Liver (tissue), 9 donors: ENCODE data around the gene CACNB1. TPM values are rescaled to one million over a fixed set of nuclear protein-coding genes. Genes with fewer than 3 reads are reported as not detected.

ENCODE experiments used
- DNase-seq: peaks from one replicate; pipeline ENCODE4 v3.0.0-alpha.2; 2017; ENCODE audit warnings: low spot score
- H3K27ac ChIP-seq, 2 donors: one replicate each; pipeline ENCODE4 v1.7.0; 2013; ENCODE audit warnings: inconsistent platforms in 2 of 2, low read length in 2 of 2, control low read depth in 1 of 2, low read depth in 1 of 2, mild to moderate bottlenecking in 1 of 2
- H3K27me3 ChIP-seq, 4 donors: one replicate each; pipeline versions ENCODE4 v1.6.1 to v1.7.0; 2013; ENCODE audit warnings: low read length in 3 of 4, inconsistent platforms in 1 of 4, mild to moderate bottlenecking in 1 of 4, moderate library complexity in 1 of 4; ENCODE audit not compliant: control insufficient read depth in 4 of 4, insufficient read depth in 4 of 4
- H3K36me3 ChIP-seq, 4 donors: one replicate each; pipeline versions ENCODE4 v1.6.1 to v1.7.0; 2013; ENCODE audit warnings: low read length in 3 of 4, mild to moderate bottlenecking in 3 of 4, low read depth in 1 of 4, moderate library complexity in 1 of 4; ENCODE audit not compliant: control insufficient read depth in 4 of 4, insufficient read depth in 3 of 4
- H3K4me1 ChIP-seq, 4 donors: one replicate each; pipeline versions ENCODE4 v1.6.1 to v1.7.0; 2013; ENCODE audit warnings: low read length in 3 of 4, mild to moderate bottlenecking in 3 of 4, moderate library complexity in 1 of 4; ENCODE audit not compliant: control insufficient read depth in 4 of 4, insufficient read depth in 4 of 4
- H3K4me3 ChIP-seq, 3 donors: one replicate each; pipeline versions ENCODE4 v1.6.1 to v1.7.0; 2013; ENCODE audit warnings: low read length in 3 of 3, control low read depth in 1 of 3, low read depth in 1 of 3, mild to moderate bottlenecking in 1 of 3
- H3K9ac ChIP-seq, 2 donors: one replicate each; pipeline ENCODE4 v1.7.0; 2013; ENCODE audit warnings: low read length in 2 of 2, mild to moderate bottlenecking in 2 of 2, moderate library complexity in 2 of 2, control low read depth in 1 of 2, low read depth in 1 of 2
- H3K9me3 ChIP-seq, 4 donors: one replicate each; pipeline versions ENCODE4 v1.6.1 to v1.7.0; 2013; ENCODE audit warnings: low read length in 3 of 4; ENCODE audit not compliant: control insufficient read depth in 4 of 4
- EGR1 ChIP-seq, 2 donors: IDR thresholded peaks; 2 replicates each; pipeline ENCODE4 v1.6.1; 2016 to 2018; ENCODE audit warnings: antibody characterized with exemption in 2 of 2, low read depth in 2 of 2
- FOXA1 ChIP-seq: IDR thresholded peaks from 2 replicates; pipeline ENCODE4 v1.6.1; 2016; ENCODE audit warnings: antibody characterized with exemption
- FOXA2 ChIP-seq: IDR thresholded peaks from 2 replicates; pipeline ENCODE4 v1.6.1; 2016; ENCODE audit warnings: antibody characterized with exemption
- GABPA ChIP-seq, 2 donors: IDR thresholded peaks in 1 of 2; conservative IDR thresholded peaks in 1 of 2; 2 replicates each; pipeline ENCODE4 v1.6.1; 2016; ENCODE audit warnings: antibody characterized with exemption in 2 of 2, mild to moderate bottlenecking in 1 of 2, moderate library complexity in 1 of 2
- HNF4A ChIP-seq, 2 donors: conservative IDR thresholded peaks; 2 replicates each; pipeline ENCODE4 v1.6.1; 2016; ENCODE audit warnings: antibody characterized with exemption in 2 of 2, mild to moderate bottlenecking in 2 of 2
- HNF4G ChIP-seq: IDR thresholded peaks from 2 replicates; pipeline ENCODE4 v1.6.1; 2016; ENCODE audit warnings: antibody characterized with exemption
- JUND ChIP-seq, 2 donors: IDR thresholded peaks; 2 replicates each; pipeline ENCODE4 v1.6.1; 2016; ENCODE audit warnings: antibody characterized with exemption in 2 of 2
- NR2F2 ChIP-seq: IDR thresholded peaks from 2 replicates; pipeline ENCODE4 v1.6.1; 2016; ENCODE audit warnings: antibody characterized with exemption
- RAD21 ChIP-seq, 2 donors: IDR thresholded peaks; 2 replicates each; pipeline ENCODE4 v1.6.1; 2016; ENCODE audit warnings: antibody characterized with exemption in 2 of 2, mild to moderate bottlenecking in 2 of 2
- RXRA ChIP-seq, 2 donors: IDR thresholded peaks; 2 replicates each; pipeline ENCODE4 v1.6.1; 2017 to 2018; ENCODE audit warnings: antibody characterized with exemption in 2 of 2, mild to moderate bottlenecking in 1 of 2
- WGBS: extraction: QIAGEN DNeasy Blood & Tissue Kit; methylation state at CpG from one replicate; pipeline ENCODE4 v1.1.7; 2013; 5-methylcytosine and 5-hydroxymethylcytosine counted together
- polyA plus RNA-seq, 2 donors: library from polyadenylated mRNA; stranded (reverse) in 1 of 2; unstranded in 1 of 2; fragments of 200-250 nt in 1 of 2; fragments of >200 nt in 1 of 2; fragmentation: Nextera tagmentation in 1 of 2; extraction: Ambion mirVana in 1 of 2; gene quantifications; one replicate each; pipeline versions ENCODE4 v1.2.1 to v1.2.3, GENCODE V29; 2013 to 2015
- total RNA-seq, 2 donors: library from RNA; depleted of rRNA; stranded (reverse); fragments of >200 nt; gene quantifications; one replicate each; pipeline ENCODE4 v1.2.3, GENCODE V29; 2014
- TF ChIP-seq, protein P1 (sequence below): IDR thresholded peaks from 2 replicates; pipeline ENCODE4 v1.6.1; 2016; ENCODE audit warnings: antibody characterized with exemption, mild to moderate bottlenecking
- TF ChIP-seq, protein P2 (sequence below): IDR thresholded peaks from 2 replicates; pipeline ENCODE4 v1.6.1; 2016; ENCODE audit warnings: antibody characterized with exemption
- donor health status: healthy.
- donor health status: healthy.
- donor health status: healthy.
- donor health status: healthy.
- donor health status: healthy.

Gene CACNB1
- total and polyA plus RNA-seq, 4 donors = 0.05 to 1.3 (median 0.26) TPM

DNA sequence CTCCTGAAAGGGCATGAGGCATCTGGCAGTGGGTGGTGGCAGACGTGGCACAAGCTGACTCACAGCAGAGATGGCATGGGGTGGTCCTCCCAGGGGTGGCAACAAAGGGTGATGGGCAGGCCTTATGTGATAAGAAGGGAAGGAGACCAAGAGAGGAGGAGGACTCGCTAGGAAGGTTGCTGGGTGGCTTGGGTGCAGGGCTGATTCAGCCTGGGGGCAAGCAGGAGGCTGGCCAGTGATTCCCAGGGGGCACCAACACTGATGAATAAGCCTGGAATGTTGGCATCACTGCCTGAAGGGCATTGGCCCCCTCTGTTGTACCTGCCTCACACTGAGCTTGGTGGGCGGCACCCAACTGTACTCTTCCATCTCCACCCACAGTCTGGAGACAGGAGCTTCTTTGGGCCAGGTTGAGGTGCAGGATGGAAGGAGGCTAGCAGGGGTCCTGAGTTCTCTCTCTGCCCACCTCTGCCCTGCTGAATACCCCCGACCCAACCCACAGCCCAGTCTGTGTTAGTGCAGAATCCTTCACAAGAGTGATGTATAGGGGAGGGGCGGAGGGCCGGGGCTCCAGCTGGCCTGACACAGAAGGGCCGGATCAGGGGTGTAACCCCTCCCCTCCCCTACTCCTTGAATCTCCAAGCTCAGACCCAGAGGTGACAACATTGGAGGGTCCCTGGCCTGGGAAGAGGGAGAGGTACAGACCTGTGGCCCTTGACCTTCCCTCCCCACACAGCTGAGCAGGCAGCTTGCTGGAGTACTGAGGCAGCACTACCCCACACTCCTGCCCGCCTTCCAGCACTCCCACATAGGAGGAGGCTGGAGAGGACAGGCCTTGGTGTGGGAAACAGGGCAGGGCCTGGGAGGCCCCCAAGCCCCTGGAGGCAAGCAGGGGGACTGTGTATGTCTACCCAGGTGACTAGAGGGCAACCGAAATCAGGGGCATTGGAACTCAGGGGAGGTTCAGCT is 25.7 kb upstream of the CACNB1 start (continued):
- TF ChIP-seq, protein P1, sequence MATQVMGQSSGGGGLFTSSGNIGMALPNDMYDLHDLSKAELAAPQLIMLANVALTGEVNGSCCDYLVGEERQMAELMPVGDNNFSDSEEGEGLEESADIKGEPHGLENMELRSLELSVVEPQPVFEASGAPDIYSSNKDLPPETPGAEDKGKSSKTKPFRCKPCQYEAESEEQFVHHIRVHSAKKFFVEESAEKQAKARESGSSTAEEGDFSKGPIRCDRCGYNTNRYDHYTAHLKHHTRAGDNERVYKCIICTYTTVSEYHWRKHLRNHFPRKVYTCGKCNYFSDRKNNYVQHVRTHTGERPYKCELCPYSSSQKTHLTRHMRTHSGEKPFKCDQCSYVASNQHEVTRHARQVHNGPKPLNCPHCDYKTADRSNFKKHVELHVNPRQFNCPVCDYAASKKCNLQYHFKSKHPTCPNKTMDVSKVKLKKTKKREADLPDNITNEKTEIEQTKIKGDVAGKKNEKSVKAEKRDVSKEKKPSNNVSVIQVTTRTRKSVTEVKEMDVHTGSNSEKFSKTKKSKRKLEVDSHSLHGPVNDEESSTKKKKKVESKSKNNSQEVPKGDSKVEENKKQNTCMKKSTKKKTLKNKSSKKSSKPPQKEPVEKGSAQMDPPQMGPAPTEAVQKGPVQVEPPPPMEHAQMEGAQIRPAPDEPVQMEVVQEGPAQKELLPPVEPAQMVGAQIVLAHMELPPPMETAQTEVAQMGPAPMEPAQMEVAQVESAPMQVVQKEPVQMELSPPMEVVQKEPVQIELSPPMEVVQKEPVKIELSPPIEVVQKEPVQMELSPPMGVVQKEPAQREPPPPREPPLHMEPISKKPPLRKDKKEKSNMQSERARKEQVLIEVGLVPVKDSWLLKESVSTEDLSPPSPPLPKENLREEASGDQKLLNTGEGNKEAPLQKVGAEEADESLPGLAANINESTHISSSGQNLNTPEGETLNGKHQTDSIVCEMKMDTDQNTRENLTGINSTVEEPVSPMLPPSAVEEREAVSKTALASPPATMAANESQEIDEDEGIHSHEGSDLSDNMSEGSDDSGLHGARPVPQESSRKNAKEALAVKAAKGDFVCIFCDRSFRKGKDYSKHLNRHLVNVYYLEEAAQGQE = no peak
- TF ChIP-seq NR2F2 (no peak), EGR1 (IDR thresholded peaks at IDR 0.05; ENCODE audit: low read depth in 2 of 2) (no peak), FOXA2 (no peak), RAD21 (IDR thresholded peaks at IDR 0.05) (no peak), FOXA1 (no peak), RXRA (IDR thresholded peaks at IDR 0.05) (no peak), HNF4A (conservative IDR thresholded peaks at IDR 0.05) (no peak)

DNA sequence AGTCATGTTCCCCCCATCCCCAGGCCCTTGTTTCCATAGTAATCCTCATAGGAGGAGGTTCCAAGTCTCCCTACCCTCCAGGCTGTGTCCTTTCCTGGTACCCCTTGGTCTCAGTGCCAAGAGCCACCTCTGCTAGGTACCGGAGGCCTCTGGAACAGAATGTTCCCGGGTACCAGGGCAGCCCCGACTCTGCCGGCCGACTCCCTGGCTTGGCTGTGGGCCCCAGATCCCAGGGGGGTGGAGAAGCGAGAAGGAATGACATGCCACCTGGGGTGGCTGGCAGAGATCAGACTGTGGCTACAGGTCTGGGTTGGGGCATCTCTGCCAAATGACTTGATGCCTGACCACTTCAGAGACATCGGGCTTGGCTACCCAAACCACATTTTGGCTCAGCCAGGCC is 24.7 kb upstream of the CACNB1 start:
- Histone ChIP-seq H3K27ac (no peak overlapping the region), H3K4me3 (no peak overlapping the region), H3K9ac (no peak overlapping the region), H3K9me3 (no peaks in the 10 kb centered on the region), H3K36me3 (no peaks in the 10 kb centered on the region), H3K27me3 (peaks cover 0 to 6% (median 4%) of the 10 kb centered on the region in 4 donors), H3K4me1 (peaks cover 0 to 15% (median 6%) of the 10 kb centered on the region in 4 donors)
- DNase-seq = no peak
- TF ChIP-seq JUND (IDR thresholded peaks at IDR 0.05) (no peak), HNF4G (no peak), EGR1 (IDR thresholded peaks at IDR 0.05; ENCODE audit: low read depth in 2 of 2) (no peak), NR2F2 (no peak), FOXA1 (no peak), RAD21 (IDR thresholded peaks at IDR 0.05) (no peak), GABPA (IDR thresholded peaks at IDR 0.05 in 1 of 2, conservative IDR thresholded peaks at IDR 0.05 in 1 of 2) (no peak)
- WGBS = 87% methylated on average over 7 of the region's 7 CpGs

DNA sequence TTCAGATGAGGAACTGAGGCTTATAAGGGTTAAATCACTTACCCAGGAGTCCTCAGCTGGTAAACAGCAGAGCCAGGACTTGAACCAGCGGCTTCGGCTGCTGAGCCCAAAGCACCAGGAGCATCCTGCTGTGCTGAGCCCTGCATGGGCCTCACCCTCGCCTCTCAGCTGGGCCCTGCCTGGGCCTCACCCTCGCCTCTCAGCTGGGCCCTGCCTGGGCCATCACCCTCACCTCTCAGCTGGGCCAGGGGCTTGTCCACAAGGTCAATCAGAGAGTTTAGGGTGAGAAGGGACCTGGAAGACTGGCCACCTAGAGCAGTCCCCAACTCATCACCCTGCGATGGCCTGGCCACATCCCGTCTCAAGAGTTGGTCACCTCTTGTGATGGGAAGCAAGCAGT is 24.1 kb upstream of the CACNB1 start:
- H3K36me3 ChIP-seq = no peaks in the 10 kb centered on the region
- no peak for DNase-seq
- no peaks in the 10 kb centered on the region for H3K9me3 ChIP-seq
- TF ChIP-seq HNF4A (conservative IDR thresholded peaks at IDR 0.05) (no peak), RXRA (IDR thresholded peaks at IDR 0.05) (no peak), FOXA2 (no peak)
- TF ChIP-seq, protein P2, sequence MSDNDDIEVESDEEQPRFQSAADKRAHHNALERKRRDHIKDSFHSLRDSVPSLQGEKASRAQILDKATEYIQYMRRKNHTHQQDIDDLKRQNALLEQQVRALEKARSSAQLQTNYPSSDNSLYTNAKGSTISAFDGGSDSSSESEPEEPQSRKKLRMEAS = no peak
- no peak overlapping the region for H3K4me3 ChIP-seq
- no peak overlapping the region for H3K27ac ChIP-seq
- WGBS = 92% methylated on average over 6 of the region's 6 CpGs
- H3K9ac ChIP-seq = no peak overlapping the region
- H3K27me3 ChIP-seq = peaks cover 0 to 6% (median 4%) of the 10 kb centered on the region in 4 donors
- peaks cover 0 to 15% (median 6%) of the 10 kb centered on the region in 4 donors for H3K4me1 ChIP-seq
